G401 (cell line): ENCODE measurements around the gene LRRC8D. TPM values are rescaled to one million over a fixed set of nuclear protein-coding genes. Genes with fewer than 3 reads are reported as not detected.
"Not testable (repeated sequence)": the region's sequence is repeated elsewhere in the genome, so short reads cannot be mapped to it uniquely, and the experiment has no call there.

Source experiments
- DNase-seq: peaks from one replicate; pipeline ENCODE4 v3.0.0-alpha.2; 2015; ENCODE audit warnings: low spot score
- in situ Hi-C: cut with HindIII; loops from 2 replicates; pipeline ENCODE4 v1.10.0; 2016; ENCODE audit warnings: low sequenced_read_pairs, mixed read lengths
- total RNA-seq: library from RNA; depleted of rRNA; stranded (reverse); fragments of >200 nt; shearing (Covaris generic); gene quantifications from 2 replicates; pipeline ENCODE4 v1.2.3, GENCODE V29; 2014; rRNA removed

LRRC8D gene
- total RNA-seq, 1 experiment from 2014 or later: 57.1 TPM

DNA sequence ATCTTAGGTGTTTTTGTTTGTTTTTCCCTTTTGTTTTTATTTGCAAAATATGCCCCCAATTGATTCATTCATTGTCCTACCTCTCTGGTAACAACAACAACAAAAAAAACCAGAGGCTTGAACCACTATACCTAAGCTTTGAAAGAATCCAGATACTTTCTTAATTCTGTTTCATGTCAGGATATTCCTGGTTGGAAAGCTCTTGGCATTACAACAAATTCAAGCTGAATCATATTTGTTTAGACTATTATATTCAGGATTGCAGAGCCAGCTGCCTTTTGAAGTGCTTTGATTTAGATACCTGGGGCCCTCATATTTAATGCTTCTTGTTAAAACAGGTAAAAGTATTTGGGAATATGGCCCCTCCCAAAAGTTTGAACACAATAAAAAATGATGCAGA is 151.2 kb downstream of the LRRC8D start:
- in situ Hi-C loops: no loop called here

DNA sequence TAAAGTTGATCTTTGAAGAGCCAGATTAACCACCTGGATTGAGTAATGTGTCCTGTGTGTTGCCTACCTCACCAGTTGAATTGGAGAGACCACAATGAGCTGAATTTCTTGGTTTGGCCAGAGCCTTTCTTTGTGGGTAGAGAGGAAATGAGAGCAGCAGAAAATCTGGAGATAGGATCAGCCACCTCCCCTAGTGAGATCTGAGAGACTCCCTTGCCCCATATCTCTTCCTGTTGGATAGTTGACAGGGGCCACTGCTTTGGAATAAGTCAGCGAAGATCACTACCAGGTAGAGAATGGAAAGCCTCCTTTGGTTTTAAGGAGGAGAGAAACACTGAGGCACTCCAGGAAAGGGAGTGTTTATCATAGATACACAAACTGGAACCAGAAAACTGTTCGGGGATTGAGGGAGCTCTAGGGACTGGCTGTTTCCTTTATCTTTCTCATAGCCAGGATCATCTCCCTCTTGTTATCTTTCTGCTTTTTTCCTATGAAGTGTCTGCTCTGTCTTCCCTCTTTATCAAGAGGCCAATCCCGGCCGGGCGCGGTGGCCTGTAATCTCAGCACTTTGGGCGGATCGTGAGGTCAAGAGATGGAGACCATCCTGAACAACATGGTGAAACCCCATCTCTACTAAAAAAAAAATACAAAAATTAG is 152.8 kb downstream of the LRRC8D start:
- in situ Hi-C loops: no loop called here
- DNase-seq: no peak

More for the DNA sequence above, 151.2 kb downstream of the LRRC8D start:
- no peak for DNase-seq

DNA sequence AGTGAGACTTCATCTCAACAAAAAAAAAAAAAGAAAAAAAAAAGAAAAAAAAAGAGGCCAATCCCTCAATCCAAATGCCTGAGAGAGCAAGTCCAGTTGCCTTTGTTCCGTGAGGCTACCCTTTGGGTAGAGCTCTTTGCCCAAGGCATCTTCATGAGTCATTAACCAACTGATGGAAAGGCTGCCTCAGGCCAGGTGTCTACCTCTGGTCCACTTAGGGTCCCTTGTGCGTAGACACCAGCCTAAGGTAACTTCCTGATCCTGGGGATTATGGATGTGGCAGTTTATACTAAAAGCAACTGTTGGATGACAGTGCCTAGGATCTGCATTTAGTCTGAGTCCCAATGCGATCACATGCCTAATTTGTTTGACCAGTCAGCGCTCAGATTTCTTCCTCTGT is 153.4 kb downstream of the LRRC8D start:
- in situ Hi-C loops: no loop called here
- no peak for DNase-seq

DNA sequence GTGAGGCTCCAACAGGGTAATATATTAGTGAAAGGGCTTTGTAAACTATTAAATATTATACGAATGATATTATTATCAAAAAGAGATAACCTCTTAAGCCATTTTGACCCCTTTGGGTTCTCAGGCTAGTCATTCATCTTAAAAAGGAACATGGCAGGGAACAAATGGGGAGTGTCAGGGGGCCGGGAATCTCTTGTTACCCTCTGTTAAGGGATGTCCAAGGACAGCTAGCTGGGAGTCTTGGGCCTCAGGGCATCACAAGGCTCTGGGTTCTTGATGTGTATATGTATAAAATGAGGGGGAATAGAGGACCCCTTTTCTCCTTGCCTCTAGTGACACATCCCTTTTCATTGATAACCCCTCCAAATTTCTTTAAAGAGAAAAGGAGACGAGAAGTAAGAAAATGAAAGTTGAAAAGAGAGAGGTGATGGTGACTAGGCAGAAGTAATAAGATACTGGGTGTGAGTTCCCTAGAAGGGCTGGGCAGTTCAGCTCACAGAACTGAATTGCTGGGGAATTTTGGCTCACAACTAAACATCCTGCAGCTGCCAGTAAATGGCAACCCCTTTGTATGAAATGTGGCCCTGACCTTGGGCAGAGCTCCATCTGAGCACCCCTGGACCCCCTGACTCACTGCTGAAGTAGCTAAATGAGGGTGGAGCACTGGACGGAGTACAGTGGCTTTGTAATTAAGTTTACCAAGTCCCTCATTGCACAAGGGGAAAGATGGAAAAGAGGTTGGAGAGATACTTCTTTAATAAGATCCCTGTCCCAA is 154.1 kb downstream of the LRRC8D start:
- DNase-seq: no peak
- in situ Hi-C loops: no loop called here

DNA sequence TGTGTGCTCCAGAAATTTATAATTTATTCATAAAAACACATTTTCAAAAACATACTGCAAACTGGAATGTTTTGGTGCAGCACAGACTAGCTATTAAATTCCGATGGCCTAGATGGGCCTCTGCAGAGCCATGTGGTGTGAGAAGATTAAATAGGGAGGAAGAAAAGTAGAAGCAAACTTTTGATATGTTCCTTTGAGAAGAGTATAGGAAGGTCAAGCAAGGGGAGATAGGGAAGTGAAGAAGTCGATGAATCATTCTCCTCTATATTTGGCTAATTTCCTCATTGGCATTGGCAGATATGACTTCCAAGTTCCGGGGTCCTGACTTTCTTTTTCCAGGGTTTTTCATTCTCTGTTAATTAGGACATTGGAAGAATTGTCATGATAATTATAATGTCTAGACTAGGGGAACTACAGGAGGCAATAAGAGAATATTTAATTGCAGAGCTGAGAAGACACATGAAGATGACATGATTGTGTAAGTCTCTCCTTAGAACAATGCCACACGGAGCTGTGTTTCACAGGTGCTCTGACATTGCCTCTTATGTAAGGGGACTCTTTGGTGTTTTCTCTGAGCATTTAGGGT is 154.8 kb downstream of the LRRC8D start:
- in situ Hi-C loops: no loop called here

DNA sequence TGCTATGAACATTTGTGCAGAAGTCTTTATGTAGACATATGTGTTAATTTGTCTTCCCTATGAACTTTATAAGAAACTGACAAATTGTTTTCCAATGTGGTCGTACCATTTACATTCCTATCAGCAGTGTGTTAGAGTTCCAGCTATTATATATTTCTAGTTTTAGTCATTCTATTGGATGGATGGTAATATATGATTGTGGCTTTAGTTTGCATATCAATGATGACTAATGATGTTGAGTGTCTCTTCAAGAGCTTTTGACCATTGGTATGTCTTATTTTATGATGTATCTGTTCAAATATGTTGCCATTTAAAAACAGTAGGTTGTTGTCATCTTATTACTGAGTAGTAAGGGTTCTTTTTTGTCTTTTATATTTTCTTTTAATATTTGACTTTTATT is 157.9 kb downstream of the LRRC8D start:
- no peak for DNase-seq
- in situ Hi-C loops: no loop called here

More for the DNA sequence above, 154.8 kb downstream of the LRRC8D start:
- no peak for DNase-seq

DNA sequence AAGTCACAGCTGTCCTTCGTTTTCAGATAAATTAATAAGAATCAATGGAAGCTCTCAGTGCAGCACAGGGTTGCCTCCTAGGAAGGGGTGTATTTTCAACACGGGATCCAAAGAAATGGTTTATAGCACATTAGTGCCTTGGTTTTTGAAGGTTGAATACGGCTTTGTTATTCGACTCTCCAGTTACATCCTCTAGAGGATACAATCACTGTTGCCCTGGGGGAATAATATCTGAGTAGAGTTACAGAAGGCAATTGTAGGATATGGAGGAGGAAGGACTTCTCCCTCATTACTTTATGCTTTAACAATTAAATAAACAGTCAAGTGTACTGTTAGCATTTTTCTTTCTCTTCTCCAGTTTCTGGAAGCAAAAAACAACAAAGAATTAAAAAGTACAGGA is 159.8 kb downstream of the LRRC8D start:
- in situ Hi-C loops: no loop called here
- no peak for DNase-seq

DNA sequence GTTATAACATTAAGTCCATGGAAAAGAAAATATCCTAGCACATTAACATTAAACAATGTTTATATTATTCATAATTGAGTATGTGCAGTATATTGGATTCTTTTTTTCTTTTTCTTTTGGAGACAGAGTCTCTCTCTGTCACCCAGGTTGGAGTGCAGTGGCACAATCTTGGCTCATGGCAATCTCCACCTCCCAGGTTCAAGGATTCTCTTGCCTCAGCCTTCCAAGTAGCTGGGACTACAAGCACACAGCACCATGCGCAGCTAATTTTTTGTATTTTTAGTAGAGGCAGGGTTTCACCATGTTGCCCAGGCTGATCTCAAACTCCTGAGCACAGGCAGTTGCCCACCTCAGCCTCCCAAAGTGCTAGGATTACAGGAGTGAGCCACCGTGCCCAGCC is 162.0 kb downstream of the LRRC8D start:
- DNase-seq, in situ Hi-C loops: not testable (repeated sequence)

DNA sequence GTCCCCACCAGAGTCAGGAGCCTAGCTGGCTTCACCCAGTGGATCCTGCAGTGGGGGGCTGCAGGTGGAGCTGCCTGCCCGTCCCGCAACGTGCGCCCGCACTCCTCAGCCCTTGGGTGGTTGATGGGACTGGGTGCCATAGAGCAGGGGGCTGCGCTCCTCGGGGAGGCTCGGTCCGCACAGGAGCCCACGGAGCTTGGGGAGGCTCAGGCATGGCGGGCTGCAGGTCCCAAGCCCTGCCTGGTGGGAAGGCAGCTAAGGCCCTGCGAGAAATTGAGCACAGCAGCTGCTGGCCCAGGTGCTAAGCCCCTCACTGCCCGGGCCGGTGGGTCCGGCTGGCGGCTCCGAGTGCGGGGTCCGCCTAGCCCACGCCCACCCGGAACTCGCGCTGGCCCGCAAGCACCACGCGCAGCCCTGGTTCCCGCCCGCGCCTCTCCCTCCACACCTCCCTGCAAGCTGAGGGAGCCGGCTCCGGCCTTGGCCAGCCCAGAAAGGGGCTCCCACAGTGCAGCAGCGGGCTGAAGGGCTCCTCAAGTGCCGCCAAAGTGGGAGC is 163.8 kb downstream of the LRRC8D start:
- in situ Hi-C loops, DNase-seq: not testable (repeated sequence)

DNA sequence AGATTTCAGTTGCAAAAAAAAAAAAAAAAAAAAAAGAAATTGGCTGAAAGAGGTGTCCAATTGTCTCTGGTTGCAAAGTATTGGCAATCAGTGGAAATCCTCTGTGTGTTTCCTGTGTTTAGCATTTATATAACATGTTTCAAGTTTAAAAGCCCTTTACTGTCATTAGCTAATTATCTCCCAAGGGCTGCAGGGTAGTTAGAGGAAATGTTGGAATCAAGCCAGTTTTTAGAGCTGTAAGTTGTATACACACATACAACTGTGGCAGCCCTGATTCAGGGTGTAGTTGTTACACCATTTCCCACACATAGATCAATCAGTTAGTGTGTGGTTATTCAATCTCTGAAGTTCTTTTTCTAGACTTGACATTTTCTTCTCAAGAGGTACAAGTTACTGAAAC is 165.2 kb downstream of the LRRC8D start:
- in situ Hi-C loops: no loop called here
- no peak for DNase-seq

Other genes with a start within 250 kb of the LRRC8D start
- gene LRRC8C, start 187.9 kb upstream of the LRRC8D start, total RNA-seq: 4.4 and 6.5 TPM in 2 replicates
- gene ZNF326, start 174.1 kb downstream of the LRRC8D start, total RNA-seq: 4.2 and 8.0 TPM in 2 replicates